ENCODE data around the gene IPO4. TPM values are rescaled to one million over a fixed set of nuclear protein-coding genes. Genes with fewer than 3 reads are reported as not detected.

Gene IPO4
- total and polyA plus RNA-seq, 10 of the 15 experiments (the other 5 are each of a cell fraction or from before 2014, with no cell fraction given): 7.8 to 139 (median 37.6) TPM

DNA sequence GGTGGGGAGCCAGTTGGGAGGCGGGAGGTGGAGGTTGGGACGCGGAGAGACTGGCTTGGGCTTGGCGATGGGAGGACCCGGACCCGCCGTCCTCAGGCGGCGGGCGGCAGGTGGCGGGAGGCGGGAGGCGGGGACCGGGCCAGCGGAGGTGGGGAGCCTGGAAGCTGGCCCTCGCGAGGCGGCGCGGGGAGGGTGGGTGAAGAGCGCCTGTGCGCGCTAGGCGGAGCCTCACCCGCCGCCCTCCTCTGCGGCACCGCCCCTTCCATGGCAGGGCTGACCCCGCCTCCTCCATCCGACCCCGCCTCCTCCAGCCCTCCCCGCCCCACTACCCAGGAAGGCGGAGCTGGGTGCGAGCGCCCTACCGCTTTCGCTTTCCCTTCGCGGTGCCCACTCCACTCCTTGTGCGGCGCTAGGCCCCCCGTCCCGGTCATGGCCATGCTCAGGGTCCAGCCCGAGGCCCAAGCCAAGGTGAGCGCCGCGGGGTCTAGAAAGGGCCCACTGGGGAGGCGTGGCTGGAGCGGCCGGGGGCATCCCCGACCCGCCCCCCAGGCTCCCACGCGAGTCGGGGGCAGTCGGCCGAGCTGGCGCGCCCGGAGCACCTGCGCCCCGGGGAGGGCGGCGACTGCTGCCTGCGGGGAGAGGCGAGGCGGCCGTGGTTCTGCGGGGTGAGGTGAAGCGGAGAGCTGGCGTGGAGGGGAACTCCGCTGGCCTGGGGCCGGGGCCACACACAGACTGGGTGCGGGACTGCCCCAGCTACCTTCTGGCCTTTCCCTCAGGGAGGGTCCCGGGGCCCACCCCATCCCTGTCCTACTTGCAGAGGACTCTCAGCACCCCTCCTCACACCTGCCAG, 52.6 kb downstream of the IPO4 start, which contains the start of gene PSME1:
TSS of gene PSME1 (plus strand) at position 361 of the 850 bp plus-strand sequence. CDS start at position 430, 69 bp downstream.
- H3K27ac ChIP-seq (ENCODE audit: control insufficient read depth, insufficient read depth): peak within 1 kb of the TSS; percentile 95
- ATAC-seq: peak; percentile 94
- H3K9ac ChIP-seq (ENCODE audit: control insufficient read depth, insufficient read depth, low read length): peak within 1 kb of the TSS; percentile 96
- H3K9me3 ChIP-seq (replicated peaks; ENCODE audit: control insufficient read depth, insufficient read depth, low read length): no peaks in the 10 kb centered on the region
- peaks cover 52% of the 10 kb centered on the region for H3K79me2 ChIP-seq (ENCODE audit: control insufficient read depth, insufficient read depth, low read length)
- peak; percentile 52 for FAIRE-seq
- in situ Hi-C loops (cut with MboI): no loop called here
- no peaks in the 10 kb centered on the region for H4K20me1 ChIP-seq (ENCODE audit: control insufficient read depth, insufficient read depth)
- peak within 1 kb of the TSS; percentile 83 for H2AFZ ChIP-seq (ENCODE audit: control insufficient read depth, low read depth, low read length)
- H3K36me3 ChIP-seq (ENCODE audit: control insufficient read depth in 2 of 2, insufficient read depth in 2 of 2, low read length in 1 of 2): peaks cover 8 to 12% of the 10 kb centered on the region in 2 experiments; a peak in 3 of 4 replicates
- ChIA-PET CTCF (interaction anchor here (0.7 to 4.9 kb wide), 11 partner anchors 8 to 171 kb away, joined by 3 to 39 read pairs (median 4); partner anchors contain the start of genes DCAF11, IRF9, NRL and PSME2), POLR2A (interaction anchor here (0.6 to 11.6 kb wide), 17 partner anchors 8 to 135 kb away, joined by 3 to 276 read pairs (median 6); partner anchors contain the start of genes DCAF11, IPO4, IRF9 and NRL), SMC1A (ENCODE audit: uncharacterized antibody, unreplicated experiment) (interaction anchor here (0.6 to 7.7 kb wide), 7 partner anchors 10 to 107 kb away, joined by 3 to 70 read pairs (median 18); partner anchors contain the start of genes DCAF11, IRF9, NRL and PSME2), RAD21 (ENCODE audit: unreplicated experiment) (interaction anchor here (1.0 to 6.8 kb wide), 14 partner anchors 8 to 110 kb away, joined by 3 to 69 read pairs (median 8); partner anchors contain the start of genes DCAF11, IRF9, MDP1 and NRL)
- peak; percentile 75 for DNase-seq (ENCODE audit: low read depth, low spot score)
- H3K4me1 ChIP-seq (ENCODE audit: control insufficient read depth, insufficient read depth, low read length): peaks cover 40% of the 10 kb centered on the region
- intact Hi-C loops (cut with micrococcal nuclease; ENCODE audit: unreplicated experiment): no loop called here
- H3K27me3 ChIP-seq (replicated peaks in 1 of 2; ENCODE audit: control insufficient read depth in 2 of 2, insufficient read depth in 2 of 2, low read length in 1 of 2): no peaks in the 10 kb centered on the region
- H3K4me2 ChIP-seq (ENCODE audit: control insufficient read depth, insufficient read depth): peak within 1 kb of the TSS; percentile 82
- under 1% methylated on average over 48 of the region's 75 CpGs for WGBS (ENCODE audit: insufficient coverage, insufficient replicate concordance, low lambda C conversion rate, missing lambda C conversion rate)
- BruUV-seq (replicated peaks): no TSS peak
- peak within 1 kb of the TSS; percentile 99 for H3K4me3 ChIP-seq
- no peak for TF ChIP-seq ZNF274 (IDR thresholded peaks at IDR 0.05; ENCODE audit: insufficient read depth, insufficient read length)
- TF ChIP-seq IKZF2 (IDR thresholded peaks at IDR 0.05): no peak
- TF ChIP-seq, protein P1, sequence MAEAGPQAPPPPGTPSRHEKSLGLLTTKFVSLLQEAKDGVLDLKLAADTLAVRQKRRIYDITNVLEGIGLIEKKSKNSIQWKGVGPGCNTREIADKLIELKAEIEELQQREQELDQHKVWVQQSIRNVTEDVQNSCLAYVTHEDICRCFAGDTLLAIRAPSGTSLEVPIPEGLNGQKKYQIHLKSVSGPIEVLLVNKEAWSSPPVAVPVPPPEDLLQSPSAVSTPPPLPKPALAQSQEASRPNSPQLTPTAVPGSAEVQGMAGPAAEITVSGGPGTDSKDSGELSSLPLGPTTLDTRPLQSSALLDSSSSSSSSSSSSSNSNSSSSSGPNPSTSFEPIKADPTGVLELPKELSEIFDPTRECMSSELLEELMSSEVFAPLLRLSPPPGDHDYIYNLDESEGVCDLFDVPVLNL (IDR thresholded peaks at IDR 0.05; ENCODE audit: low read depth, low read length): no peak
- no peak; the same call in 1 of the 2 replicates for TF ChIP-seq RUNX3 (IDR thresholded peaks at IDR 0.05; ENCODE audit: low read length)
- no peak for TF ChIP-seq GABPA (IDR thresholded peaks at IDR 0.05; ENCODE audit: low read depth)
- no peak for TF ChIP-seq HDAC6 (IDR thresholded peaks at IDR 0.05; ENCODE audit: unreplicated experiment)
- TF ChIP-seq SUPT20H (IDR thresholded peaks at IDR 0.05; ENCODE audit: borderline replicate concordance, control insufficient read depth, low read depth, low read length): no peak
- TF ChIP-seq SMC3 (IDR thresholded peaks at IDR 0.05; ENCODE audit: borderline replicate concordance, low read length): no peak
- TF ChIP-seq SPI1 (IDR thresholded peaks at IDR 0.05; ENCODE audit: borderline replicate concordance, insufficient read depth, low read depth, low read length): no peak
- TF ChIP-seq POLR2AphosphoS2 (IDR thresholded peaks at IDR 0.05; ENCODE audit: low read depth, low read length): 0 out of 2 replicates have a peak, but pooled peaks have one; percentile 42
- TF ChIP-seq TCF12 (IDR thresholded peaks at IDR 0.05; ENCODE audit: low read depth, low read length): no peak
- TF ChIP-seq, protein P2, sequence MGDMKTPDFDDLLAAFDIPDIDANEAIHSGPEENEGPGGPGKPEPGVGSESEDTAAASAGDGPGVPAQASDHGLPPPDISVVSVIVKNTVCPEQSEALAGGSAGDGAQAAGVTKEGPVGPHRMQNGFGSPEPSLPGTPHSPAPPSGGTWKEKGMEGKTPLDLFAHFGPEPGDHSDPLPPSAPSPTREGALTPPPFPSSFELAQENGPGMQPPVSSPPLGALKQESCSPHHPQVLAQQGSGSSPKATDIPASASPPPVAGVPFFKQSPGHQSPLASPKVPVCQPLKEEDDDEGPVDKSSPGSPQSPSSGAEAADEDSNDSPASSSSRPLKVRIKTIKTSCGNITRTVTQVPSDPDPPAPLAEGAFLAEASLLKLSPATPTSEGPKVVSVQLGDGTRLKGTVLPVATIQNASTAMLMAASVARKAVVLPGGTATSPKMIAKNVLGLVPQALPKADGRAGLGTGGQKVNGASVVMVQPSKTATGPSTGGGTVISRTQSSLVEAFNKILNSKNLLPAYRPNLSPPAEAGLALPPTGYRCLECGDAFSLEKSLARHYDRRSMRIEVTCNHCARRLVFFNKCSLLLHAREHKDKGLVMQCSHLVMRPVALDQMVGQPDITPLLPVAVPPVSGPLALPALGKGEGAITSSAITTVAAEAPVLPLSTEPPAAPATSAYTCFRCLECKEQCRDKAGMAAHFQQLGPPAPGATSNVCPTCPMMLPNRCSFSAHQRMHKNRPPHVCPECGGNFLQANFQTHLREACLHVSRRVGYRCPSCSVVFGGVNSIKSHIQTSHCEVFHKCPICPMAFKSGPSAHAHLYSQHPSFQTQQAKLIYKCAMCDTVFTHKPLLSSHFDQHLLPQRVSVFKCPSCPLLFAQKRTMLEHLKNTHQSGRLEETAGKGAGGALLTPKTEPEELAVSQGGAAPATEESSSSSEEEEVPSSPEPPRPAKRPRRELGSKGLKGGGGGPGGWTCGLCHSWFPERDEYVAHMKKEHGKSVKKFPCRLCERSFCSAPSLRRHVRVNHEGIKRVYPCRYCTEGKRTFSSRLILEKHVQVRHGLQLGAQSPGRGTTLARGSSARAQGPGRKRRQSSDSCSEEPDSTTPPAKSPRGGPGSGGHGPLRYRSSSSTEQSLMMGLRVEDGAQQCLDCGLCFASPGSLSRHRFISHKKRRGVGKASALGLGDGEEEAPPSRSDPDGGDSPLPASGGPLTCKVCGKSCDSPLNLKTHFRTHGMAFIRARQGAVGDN (IDR thresholded peaks at IDR 0.05): peak; percentile 19; the same call in 1 of the 2 replicates
- no peak for TF ChIP-seq MTA3 (IDR thresholded peaks at IDR 0.05; ENCODE audit: borderline replicate concordance, low read length)
- peak; percentile 37; the same call in 1 of the 2 replicates for TF ChIP-seq ZNF217 (IDR thresholded peaks at IDR 0.05)
- TF ChIP-seq ZNF207 (IDR thresholded peaks at IDR 0.05; ENCODE audit: borderline replicate concordance): peak; percentile 48; the same call in 1 of the 2 replicates
- TF ChIP-seq IKZF1 (conservative IDR thresholded peaks at IDR 0.05): peak; percentile 64
- peak; percentile 88; the same call in 1 of the 2 replicates for TF ChIP-seq ASH2L (IDR thresholded peaks at IDR 0.05; ENCODE audit: borderline replicate concordance, low read depth)

All from GM12878 (cell line).